H1 (cell line): ENCODE measurements around the gene ANXA2. TPM values are rescaled to one million over a fixed set of nuclear protein-coding genes. Genes with fewer than 3 reads are reported as not detected.

ENCODE experiments used
- BCL11A ChIP-seq, 2 experiments: IDR thresholded peaks; one replicate each; pipeline ENCODE4 v1.6.1; 2011; ENCODE audit warnings: low read depth in 2 of 2, low read length in 2 of 2, mild to moderate bottlenecking in 2 of 2
- SIN3A ChIP-seq, 2 experiments: IDR thresholded peaks in 1 of 2; conservative IDR thresholded peaks in 1 of 2; 2 replicates each; pipeline ENCODE4 v1.6.1; 2011 to 2012; ENCODE audit warnings: low read length in 2 of 2, improper control_type of control experiment in 1 of 2, low read depth in 1 of 2, mild to moderate bottlenecking in 1 of 2
- TCF12 ChIP-seq: IDR thresholded peaks from 2 replicates; pipeline ENCODE4 v1.6.1; 2011; ENCODE audit warnings: low read depth, mild to moderate bottlenecking, low read length
- polyA plus RNA-seq, 7 experiments: library from polyadenylated mRNA; depleted of rRNA in 3 of 7; stranded (reverse) in 5 of 7; unstranded in 2 of 7; fragments of >200 nt in 5 of 7; fragments of 200-250 nt in 2 of 7; gene quantifications; 1 replicate in 5 of 7; 2 replicates in 1 of 7; 4 replicates in 1 of 7; pipeline versions ENCODE4 v1.2.1 to v1.2.3, GENCODE V29; 2011 to 2013; ENCODE audit warnings: missing spikeins in 2 of 7, mixed read lengths in 2 of 7
- total RNA-seq: library from RNA; stranded (reverse); fragmentation: NEBNext Ultra II Directional; extraction: Animal tissue kit (Norgen Biotek cat#: 25700); gene quantifications from 2 replicates; pipeline ENCODE4 v1.2.1, GENCODE V29; 2021

ANXA2 gene
- total and polyA plus RNA-seq, 2 of the 8 experiments (the other 6 are each of a cell fraction or from before 2014, with no cell fraction given) = 178 to 217 TPM

DNA sequence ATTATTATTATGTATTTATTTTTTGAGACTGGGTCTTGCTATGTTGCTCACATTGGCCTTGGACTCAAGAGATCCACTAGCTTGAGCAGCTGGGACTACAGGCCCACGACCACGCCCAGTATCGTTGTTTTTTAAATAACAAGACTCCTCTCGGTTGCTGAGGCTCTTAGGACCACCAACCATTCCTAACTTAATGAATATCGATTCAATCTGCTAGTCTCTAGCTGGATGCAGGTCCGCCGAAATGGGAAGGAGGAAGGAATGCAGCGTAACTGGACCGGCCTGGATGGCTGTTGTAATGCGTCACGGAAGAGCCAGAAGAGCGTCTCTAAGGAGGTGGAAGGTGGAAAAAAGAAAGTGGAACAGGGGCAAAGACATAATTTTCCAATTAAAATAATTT is 1.7 kb downstream of the ANXA2 start (continued):
- TF ChIP-seq BCL11A (IDR thresholded peaks at IDR 0.05; ENCODE audit: low read depth in 2 of 2, low read length in 2 of 2) = no peak
- no peak for TF ChIP-seq SIN3A (conservative IDR thresholded peaks at IDR 0.05 in 1 of 2, IDR thresholded peaks at IDR 0.05 in 1 of 2; ENCODE audit: low read depth in 1 of 2, low read length in 2 of 2)
- no peak for TF ChIP-seq TCF12
